OCI-LY7 (cell line): ENCODE results near the gene PHACTR1.

Experiments used
- EZH2phosphoT487 ChIP-seq: fragments of 200-600 bp; sonication (generic); IDR thresholded peaks from 2 replicates; pipeline ENCODE4 v1.6.1; 2018; ENCODE audit warnings: low read depth, borderline replicate concordance, mild to moderate bottlenecking, mixed run types, antibody characterized with exemption, low read length, moderate library complexity, mixed read lengths
- TF ChIP-seq, protein P1 (sequence below): fragments of 200-600 bp; sonication (generic); conservative IDR thresholded peaks from 2 replicates; pipeline ENCODE4 v1.5.1; 2014; ENCODE audit warnings: mild to moderate bottlenecking, antibody characterized with exemption, low read length, moderate library complexity, mixed read lengths

DNA sequence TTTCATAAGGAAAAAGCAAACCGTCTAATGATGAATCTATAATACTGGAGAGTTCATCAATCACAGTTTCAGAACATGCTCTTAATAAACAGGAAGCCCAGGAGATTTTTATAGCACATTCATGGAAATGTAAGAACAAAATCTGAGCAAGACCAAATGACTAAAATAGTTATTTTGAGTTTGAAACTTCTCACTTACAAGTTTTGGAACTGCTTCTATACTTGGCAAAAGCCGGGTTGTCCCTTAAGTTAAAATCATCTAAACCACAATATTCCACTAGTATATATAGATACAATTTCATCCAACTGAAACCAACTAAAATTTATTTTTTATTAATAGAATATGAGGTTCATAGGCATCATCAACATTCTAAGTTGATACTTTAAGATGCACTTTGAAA is 268.2 kb downstream of the PHACTR1 start:
- TF ChIP-seq, protein P1, sequence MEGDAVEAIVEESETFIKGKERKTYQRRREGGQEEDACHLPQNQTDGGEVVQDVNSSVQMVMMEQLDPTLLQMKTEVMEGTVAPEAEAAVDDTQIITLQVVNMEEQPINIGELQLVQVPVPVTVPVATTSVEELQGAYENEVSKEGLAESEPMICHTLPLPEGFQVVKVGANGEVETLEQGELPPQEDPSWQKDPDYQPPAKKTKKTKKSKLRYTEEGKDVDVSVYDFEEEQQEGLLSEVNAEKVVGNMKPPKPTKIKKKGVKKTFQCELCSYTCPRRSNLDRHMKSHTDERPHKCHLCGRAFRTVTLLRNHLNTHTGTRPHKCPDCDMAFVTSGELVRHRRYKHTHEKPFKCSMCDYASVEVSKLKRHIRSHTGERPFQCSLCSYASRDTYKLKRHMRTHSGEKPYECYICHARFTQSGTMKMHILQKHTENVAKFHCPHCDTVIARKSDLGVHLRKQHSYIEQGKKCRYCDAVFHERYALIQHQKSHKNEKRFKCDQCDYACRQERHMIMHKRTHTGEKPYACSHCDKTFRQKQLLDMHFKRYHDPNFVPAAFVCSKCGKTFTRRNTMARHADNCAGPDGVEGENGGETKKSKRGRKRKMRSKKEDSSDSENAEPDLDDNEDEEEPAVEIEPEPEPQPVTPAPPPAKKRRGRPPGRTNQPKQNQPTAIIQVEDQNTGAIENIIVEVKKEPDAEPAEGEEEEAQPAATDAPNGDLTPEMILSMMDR, result no peak
- TF ChIP-seq EZH2phosphoT487, result no peak
